Measurements from ENCODE around the gene HMCN2.

DNA sequence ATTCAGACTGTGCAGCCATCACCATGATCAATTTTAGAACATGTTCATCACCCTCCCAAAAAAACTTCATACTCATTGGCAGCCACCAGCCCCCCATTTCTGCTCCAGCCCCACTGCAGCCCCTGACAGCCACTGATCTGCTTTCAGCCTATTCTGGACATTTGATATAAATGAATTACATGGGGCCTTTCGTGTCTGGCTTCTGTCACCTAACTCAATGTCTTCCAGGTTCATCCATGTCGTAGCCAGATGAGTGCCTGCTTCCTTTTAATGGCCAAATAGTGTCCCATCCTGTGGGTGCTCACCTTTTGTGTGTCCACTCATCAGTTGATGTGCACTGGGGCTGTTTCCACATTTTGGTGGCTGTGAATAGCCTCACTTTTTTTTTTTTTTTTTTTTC, 63.5 kb downstream of the HMCN2 start:
- TF ChIP-seq, protein P1, sequence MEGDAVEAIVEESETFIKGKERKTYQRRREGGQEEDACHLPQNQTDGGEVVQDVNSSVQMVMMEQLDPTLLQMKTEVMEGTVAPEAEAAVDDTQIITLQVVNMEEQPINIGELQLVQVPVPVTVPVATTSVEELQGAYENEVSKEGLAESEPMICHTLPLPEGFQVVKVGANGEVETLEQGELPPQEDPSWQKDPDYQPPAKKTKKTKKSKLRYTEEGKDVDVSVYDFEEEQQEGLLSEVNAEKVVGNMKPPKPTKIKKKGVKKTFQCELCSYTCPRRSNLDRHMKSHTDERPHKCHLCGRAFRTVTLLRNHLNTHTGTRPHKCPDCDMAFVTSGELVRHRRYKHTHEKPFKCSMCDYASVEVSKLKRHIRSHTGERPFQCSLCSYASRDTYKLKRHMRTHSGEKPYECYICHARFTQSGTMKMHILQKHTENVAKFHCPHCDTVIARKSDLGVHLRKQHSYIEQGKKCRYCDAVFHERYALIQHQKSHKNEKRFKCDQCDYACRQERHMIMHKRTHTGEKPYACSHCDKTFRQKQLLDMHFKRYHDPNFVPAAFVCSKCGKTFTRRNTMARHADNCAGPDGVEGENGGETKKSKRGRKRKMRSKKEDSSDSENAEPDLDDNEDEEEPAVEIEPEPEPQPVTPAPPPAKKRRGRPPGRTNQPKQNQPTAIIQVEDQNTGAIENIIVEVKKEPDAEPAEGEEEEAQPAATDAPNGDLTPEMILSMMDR (IDR thresholded peaks at IDR 0.05; ENCODE audit: extremely low read depth in 1 of 2, insufficient read depth in 1 of 2, low read depth in 1 of 2, low read length in 2 of 2): no peak
- TF ChIP-seq GATA2 (IDR thresholded peaks at IDR 0.05; ENCODE audit: insufficient read depth, insufficient read length, low read depth, low read length): no peak
